HG03135 (cell line): ENCODE data around the gene LIMS2.

Experiments
- ATAC-seq: cut with Tn5 transposase; IDR thresholded peaks from one replicate; pipeline ENCODE4 v1.9.1; 2021; ENCODE audit warnings: mild to moderate bottlenecking, moderate library complexity; ENCODE audit not compliant: unreplicated experiment

Gene LIMS2

DNA sequence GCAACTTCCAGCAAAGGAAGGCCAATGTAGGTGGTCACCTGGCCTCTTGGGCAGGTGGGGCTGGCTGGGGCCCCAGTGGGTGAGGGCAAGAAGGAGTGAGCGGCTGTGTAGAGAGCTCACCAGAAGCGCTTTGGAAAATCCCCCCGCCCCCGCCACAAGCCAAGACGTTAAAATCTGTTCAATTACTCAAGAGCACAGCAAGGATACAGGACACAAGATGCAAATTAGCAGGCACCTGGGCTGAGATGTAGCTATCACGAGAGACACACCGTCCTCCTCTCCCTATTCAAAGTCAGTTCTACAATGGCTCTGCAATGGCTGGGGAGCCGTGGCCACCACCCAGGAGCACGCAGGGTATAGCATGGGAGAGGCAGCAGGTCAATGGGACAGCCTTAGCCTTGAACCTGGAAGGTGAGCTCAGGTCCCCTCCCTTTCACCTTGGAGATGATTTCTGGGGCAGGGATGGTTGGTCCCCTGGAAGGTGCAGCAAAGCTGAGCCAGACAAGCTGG lies 67.9 kb downstream of the LIMS2 start:
- ATAC-seq: no peak

DNA sequence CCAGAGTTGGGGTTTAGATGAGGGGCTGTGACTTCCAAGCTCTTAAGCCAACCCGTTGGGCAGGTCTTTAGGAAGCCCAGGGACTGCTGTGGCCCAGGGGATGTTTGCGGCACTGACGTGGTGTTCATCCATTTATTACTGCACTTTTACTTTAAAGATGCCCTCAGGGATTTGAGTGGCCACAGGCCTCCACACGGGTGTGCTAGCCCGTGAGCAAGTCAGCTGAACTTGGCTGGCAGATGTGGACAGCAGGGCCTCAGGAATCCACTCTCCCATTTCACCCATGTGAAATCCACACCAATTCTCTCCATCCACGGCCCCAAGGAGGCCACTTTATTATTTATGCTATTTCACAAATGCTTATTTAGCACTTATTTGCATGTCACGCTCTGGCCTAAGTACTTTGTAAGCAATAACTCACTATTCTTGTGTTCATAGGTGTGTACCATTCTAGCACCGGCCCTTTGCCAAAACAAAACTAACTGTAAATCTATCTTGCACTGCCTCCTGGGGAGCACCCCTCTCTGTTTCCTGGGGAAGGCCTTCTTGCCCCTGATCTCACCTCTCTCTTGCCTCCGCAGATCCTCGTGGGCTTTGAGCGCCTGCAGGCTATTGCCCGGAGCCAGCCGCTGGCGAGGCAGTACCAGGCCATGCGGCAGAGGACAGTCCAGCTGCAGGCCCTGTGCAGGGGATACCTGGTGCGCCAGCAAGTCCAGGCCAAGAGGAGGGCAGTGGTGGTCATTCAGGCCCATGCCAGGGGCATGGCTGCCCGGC lies 68.5 kb downstream of the LIMS2 start:
- ATAC-seq: no peak

DNA sequence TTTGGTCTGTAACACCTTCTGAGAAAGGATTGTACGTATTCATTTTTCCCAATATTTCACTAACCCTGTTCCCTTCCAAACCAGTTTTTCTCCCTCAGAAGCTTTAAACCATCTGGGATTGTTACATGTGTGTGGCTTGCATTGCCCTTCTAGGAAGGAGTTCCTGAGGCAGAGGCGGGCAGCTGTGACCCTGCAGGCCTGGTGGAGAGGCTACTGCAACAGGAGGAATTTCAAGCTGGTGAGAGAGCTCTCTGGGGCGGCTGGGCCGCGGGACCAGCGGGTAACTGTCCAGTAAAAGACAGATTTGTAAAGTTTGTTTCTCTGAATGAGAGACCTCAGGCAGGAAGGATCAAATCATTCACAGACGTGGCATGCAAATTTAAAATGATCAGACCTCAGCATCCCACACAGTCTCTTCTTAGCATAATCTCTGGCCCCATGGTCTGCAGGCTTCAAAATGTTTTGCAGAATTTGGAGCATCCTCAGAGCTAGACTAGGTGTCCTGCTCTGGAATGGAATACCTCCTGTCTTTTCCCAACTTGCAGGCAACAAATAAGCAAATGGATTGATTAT lies 69.6 kb downstream of the LIMS2 start:
- ATAC-seq: no peak

DNA sequence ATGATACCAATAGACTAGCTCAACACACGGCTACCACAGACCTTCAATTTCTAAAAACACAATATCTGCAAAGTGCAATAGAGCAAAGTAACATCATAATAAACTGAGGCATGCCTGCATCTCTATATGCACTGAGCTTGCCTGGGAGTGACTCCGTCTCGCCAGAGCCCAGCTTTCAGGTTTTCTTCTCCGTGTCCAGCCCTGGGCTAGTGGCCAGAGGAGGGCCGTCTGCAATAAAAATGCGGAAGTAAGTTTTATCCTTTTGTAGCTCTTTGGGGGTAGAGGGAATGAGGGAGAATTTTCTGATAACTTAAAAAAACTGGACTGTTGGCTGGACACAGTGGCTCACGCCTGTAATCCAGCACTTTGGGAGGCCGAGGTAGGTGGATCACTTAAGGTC lies 70.3 kb downstream of the LIMS2 start:
- ATAC-seq: no peak

DNA sequence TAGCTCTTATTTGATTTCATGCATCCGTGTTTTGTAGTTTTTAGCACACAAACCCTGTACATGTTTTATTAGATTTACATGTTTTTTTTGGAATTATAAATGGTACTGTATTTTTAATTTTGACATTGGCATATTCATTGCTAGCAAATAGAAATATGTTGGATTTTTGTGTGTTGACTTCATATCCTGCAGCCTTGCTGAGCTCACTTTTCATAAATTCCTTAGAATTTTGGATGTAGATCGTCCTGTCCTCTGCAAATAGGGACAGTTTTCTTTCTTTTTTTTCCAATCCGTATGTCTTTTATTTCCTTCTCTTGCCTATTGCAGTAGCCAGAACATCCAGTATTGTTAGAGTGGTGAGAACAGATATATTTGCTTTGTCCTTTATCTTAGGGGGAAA lies 76.1 kb downstream of the LIMS2 start:
- ATAC-seq: no peak

DNA sequence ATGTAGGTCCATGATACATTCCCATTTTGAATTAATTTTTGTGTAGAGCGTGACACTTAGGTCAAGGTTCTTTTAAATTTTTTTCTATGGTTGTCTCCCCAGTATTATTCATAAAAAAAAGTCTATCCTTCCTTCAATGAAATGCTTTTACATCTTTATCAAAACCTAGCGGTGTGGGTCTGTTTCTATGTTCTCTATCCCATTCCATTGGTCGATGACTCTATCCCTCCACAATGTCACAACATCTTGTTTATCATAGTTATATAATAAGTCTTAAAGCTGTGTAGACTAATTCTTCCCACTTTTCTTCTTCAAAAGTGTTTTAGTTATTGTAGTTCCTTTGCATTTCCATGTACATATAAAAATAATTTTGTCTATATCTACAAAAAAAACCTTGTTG lies 76.6 kb downstream of the LIMS2 start:
- ATAC-seq: no peak

DNA sequence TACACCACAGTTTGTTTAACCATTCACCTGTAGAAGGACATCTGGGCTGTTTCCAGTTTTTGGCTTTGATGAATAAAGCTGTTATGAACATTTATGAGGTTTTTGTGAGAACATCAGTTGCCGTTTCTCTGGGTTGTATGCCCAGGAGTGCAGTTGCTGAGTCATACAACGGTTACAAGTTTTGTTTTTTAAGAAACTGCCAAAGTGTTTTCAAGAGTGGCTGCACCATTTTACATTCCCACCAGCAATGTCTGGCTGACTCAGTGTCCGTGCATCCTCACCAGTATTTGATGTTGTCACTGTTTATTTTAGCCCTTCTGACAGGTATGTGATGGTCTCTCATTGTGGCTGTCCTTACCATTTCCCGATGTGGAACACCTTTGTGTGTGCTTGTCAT lies 77.3 kb downstream of the LIMS2 start:
- no peak for ATAC-seq

DNA sequence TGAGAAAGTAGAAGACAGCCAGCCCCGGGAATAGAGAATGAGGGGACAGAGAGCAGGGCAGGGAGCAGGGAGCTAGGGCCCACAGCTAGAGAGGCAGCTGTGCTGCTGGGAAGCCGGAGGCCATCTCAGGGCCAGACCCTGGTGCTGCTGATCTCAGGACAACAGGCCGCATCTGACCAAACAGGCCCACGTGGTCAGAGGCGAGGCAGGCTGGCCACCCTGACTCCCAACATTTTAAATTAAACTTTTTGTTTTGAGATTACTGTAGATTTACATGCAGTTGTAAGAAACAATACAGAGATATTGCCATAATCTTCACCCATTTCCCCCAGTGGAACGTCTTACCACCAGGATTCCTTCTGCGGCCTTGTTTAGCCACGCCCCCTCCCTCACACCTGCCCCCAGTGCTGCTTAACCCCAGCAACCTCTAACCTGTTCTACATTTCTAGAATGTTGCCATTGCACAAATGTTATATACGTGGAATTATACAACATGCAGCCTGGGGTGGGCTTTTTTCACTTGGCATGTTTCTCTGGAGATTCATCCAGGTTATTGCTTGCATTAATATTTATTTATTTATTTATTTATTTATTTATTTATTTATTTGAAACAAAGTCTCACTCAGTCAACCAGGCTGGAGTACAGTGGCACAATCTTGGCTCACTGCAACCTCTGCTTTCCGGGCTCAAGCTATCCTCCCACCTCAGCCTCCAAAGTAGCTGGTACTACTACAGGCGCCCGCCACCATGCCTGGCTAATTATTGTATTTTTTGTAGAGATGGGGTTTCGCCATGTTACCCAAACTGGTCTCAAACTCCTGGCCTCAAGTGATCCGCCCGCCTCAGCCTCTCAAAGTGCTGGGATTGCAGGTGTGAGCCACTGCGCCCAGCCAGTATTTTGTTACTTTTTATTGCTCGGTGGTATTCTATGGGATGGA lies 78.0 kb downstream of the LIMS2 start:
- ATAC-seq: no peak

DNA sequence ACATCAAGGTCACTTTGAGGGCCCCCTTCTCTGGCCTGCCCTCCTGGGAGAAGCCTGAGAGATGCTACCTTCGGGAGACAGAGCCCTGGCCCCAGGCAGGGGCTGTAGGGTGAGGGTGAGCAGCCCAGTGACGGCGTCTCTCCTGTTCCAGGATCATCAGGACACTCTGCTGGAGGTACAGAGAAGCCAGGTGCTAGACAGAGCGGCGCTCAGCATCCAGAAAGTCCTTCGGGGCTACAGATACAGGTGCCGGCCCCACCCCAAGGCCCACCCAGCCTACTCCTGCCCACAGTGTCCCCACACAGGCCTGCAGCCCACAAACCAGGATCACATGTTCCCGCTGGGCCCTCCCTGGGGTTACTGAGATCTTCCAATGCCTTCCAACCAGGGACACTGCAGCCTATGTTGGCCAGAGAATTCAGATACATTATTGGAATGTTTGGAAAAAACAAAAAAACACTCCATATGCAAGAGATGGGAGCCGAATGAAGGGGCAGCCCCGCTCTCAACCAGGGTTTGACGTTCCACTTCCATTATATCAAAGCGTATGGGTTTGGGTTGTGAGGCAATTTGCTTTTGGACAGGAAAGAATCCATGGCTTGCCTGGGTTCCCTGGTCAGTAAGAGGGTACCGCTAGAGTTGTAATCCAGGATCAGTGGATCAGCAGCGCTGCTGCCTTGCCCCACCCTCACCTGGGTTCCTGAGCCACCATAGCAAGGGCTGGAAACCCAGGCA lies 78.9 kb downstream of the LIMS2 start:
- ATAC-seq: no peak

DNA sequence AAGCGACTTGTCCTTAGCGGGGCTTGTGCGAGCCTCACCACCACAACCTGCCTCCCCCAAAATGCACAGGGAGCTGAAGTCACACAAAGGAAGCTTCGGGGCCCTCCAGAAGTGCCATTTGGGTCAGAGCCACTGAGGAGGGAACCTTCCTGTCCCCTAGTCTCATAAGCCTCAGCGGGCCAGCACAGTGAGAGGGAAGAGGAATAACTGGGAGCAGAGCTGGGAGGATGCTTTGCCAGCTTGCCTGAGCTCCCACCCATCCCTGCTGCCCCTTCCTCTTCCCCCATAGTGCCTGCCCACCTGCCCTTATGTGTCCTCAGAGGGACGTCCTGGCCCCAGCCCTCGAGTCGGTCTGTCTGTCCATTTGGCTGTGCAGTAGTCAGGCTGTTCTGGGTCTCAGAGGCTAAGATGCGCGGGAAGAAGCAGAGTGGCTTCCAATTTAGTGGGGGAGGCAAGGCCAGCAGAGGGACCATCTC lies 81.2 kb downstream of the LIMS2 start:
- no peak for ATAC-seq

DNA sequence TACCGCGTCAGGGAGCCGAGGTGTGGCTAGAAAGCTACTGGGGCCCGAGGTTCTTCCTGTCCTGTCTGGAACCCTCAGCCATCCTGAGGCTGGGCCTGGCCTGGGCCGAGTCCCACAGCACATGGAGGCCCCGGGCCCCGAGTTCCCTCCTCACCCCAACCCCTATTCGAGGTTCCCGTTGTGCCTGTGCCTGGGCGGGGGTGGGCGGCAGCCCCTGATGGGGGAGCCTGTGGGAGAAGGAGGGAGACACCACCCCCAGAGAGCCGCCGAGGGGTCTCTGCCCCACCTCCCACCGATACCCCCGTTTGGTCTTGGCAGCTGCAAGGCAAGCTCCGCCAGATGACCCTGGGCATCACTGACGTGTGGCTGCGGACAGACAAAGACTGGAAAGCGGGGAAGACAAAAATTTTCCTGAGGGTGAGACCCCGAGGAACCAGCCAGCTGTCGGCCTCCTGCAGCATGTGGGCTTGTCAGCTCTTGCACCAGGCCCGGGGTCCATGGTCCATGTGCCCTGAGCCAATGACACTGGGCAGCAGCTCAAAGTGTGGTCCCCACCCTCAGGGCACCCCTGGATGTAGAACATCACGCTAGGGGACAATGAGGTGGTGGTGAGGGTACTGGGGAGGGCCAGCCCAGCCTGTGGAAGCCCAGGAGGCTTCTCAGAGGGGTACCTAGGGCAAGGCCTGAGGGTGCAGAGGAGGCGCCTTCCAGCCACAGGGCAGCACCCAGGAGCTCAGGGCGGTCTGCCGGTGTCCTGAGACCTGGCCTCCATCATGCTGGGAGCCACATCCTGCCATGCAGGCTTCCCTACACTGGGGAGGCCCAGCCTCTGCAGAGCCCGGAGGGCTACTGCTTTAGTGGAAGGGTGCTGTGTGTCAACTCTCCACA lies 81.9 kb downstream of the LIMS2 start:
- no peak for ATAC-seq

DNA sequence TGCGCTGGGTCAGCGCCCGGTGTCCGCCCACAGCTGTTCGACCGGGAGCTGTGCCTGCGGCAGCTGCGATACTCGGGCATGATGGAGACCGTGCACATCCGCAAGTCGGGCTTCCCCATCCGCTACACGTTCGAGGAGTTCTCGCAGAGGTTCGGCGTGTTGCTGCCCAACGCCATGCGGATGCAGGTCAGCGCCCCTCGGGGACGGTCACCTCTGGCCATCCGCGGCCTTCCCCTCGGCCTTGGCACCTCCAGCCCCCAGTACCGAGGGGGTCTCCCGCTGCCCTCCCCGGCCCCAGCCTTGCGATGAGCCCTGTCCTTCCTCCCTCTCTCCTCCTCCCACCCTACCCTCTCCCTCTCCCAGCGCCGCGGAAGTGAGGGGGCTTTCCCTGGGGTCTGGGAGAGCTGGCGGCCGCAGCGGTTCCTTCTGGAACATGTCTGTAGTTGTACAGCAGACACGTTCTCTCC lies 82.5 kb downstream of the LIMS2 start:
- ATAC-seq: no peak

DNA sequence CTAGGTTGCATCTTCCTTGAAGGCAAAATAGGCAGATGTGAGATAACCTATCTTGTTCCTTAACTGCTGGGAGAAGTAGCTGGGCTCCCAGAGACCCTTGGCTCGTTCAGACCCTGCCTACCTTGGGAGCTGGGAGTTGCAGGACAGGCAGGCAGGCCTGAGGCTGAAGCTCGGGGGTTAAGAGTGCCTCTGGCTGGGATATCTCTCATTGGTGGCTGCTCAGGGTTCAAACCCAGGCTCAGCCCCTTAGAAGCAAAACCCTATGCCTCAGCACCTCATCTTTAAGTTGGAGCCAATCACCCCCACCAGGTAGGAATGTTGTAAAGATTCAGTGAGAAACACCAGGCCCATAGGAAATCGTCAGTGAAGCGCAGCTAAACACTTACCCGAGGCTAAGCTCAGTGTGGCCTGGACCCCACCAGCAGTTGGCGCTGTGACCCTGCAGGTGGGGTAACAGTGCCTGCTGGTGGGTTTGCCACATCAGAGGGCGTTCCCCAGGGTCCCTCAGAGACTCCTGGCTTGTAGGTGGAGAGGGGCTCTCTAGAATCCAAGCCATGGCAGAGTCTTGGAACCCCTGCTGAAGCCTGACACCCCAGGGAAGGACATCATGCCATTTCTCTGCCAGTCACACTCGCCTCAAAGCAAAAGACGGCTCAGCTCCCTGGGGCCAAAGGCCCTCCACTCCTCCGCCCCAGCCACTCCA lies 84.0 kb downstream of the LIMS2 start:
- no peak for ATAC-seq

DNA sequence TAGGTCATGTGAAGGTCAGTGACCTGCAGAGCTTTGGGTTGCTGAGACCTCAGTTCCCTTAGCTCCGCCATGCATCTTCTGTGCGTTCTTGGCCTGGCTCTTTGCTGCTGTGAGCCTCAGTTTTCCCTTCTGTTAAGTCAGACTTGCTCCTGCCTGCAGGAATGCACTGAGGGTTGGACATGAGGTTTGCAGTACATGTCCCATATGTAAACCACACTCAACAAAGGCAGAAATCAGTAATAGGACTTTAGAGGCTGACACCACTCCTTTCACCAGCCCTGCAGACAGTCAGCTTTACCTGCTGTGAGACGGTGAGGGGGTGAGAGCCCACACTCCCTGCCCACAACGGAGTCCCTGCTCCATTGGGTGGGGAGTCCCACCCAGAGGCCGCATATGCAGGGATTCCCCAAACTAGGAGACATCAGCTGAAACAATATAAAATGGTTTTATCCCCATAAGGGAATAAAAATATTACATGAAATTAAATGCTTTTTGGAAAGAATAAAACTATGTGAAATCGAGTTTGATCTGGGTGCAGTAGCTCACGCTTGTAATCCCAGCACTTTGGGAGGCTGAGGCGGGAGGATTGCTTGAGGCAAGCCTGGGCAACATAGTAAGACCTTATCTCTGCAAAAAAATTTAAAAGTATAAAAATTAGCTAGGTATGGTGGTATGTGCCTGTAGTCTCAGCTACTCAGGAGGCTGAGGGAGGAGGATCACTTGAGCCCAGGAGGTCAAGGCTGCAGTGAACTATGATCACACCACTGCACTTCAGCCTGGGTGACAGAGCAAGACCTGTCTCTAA lies 84.7 kb downstream of the LIMS2 start:
- no peak for ATAC-seq

DNA sequence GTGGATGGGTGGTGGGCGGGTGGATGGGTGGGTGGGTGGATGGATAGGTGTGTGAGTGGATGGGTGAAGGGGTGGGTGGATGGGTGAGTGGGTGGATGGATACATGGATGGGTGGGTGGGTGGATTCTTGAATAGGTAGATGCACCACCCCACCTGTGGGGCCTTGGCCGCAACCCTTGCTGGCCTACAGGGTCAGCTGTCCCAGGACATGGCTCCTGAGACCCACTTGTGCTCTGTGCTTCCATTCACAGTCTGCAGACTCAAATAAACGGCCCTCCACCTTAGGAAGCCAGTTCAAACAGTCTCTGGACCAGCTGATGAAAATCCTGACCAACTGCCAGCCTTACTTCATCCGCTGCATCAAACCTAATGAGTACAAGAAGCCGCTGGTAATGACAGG lies 85.5 kb downstream of the LIMS2 start:
- no peak for ATAC-seq

DNA sequence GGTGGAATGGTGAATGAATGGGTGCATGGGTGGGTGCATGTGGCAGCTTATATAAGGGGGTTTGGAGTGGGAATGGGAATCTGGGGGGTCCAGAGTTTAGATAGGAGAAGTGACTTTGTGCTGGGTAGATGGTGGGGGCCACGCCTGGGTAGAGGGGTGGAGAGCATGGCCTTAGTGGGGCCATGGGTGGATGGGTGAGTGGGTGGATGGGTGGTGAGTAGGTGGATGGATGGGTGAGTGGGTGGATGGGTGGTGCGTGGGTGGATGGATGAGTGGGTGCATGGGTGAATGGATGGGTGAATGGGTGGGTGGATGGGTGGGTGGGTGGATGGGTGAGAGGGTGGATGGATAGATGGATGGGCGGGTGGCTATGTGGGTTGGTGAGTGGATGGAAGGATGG lies 86.0 kb downstream of the LIMS2 start:
- no peak for ATAC-seq
